MM.1S (cell line): ENCODE results near the gene NFATC2.

Source experiments
- EZH2 ChIP-seq: fragments of 300-600 bp; sonication (generic); optimal IDR thresholded peaks from 2 replicates; pipeline ENCODE3; 2017; ENCODE audit warnings: low read depth, mild to moderate bottlenecking, antibody characterized with exemption, low read length, mixed read lengths
- TF ChIP-seq, protein P1 (sequence below): fragments of 300-600 bp; sonication (generic); IDR thresholded peaks from 2 replicates; pipeline ENCODE4 v1.5.1; 2016; ENCODE audit warnings: antibody characterized with exemption, low read length, mixed read lengths

DNA sequence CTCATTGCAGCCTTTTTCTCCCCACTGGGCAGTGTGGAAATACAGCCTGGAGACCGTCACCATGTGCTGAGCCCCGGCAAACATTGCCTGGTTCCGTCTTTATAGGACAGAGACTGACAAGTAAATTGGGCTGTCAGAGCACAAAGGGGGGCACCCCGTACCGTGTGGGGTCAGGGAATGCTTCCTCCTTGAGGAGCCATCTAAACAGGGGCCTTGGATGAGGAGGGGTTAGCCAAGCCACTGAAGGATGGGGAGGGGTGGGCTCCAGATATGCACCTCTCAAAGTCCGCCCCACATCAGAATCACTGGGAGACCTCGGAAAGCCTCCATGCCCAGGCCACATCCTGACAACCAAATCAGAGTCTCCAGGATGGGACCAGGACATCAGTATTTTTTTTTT lies 73.9 kb downstream of the NFATC2 start:
- TF ChIP-seq, protein P1, sequence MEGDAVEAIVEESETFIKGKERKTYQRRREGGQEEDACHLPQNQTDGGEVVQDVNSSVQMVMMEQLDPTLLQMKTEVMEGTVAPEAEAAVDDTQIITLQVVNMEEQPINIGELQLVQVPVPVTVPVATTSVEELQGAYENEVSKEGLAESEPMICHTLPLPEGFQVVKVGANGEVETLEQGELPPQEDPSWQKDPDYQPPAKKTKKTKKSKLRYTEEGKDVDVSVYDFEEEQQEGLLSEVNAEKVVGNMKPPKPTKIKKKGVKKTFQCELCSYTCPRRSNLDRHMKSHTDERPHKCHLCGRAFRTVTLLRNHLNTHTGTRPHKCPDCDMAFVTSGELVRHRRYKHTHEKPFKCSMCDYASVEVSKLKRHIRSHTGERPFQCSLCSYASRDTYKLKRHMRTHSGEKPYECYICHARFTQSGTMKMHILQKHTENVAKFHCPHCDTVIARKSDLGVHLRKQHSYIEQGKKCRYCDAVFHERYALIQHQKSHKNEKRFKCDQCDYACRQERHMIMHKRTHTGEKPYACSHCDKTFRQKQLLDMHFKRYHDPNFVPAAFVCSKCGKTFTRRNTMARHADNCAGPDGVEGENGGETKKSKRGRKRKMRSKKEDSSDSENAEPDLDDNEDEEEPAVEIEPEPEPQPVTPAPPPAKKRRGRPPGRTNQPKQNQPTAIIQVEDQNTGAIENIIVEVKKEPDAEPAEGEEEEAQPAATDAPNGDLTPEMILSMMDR = no peak
- no peak for TF ChIP-seq EZH2
